Vagina (tissue), 2 donors: ENCODE results near the gene ADCY4. TPM values are rescaled to one million over a fixed set of nuclear protein-coding genes. Genes with fewer than 3 reads are reported as not detected.
A peak's percentile ranks its signal among the peaks of the same experiment; 100 is the strongest.

Source experiments
- DNase-seq, 2 donors: peaks; one replicate each; pipeline ENCODE4 v3.0.0-alpha.2; 2017; ENCODE audit errors: extremely low spot score in 2 of 2
- H3K27ac ChIP-seq: fragments of 200-600 bp; sonication (generic); one replicate; pipeline ENCODE4 v1.5.1; 2019
- H3K27me3 ChIP-seq: fragments of 200-600 bp; sonication (generic); one replicate; pipeline ENCODE4 v1.5.1; 2019
- H3K36me3 ChIP-seq, 2 donors: fragments of 200-600 bp; sonication (generic); one replicate each; pipeline ENCODE4 v1.5.1; 2017 to 2019
- H3K4me1 ChIP-seq: fragments of 200-600 bp; sonication (generic); one replicate; pipeline ENCODE4 v1.5.1; 2019
- H3K4me3 ChIP-seq, 2 donors: fragments of 200-600 bp; sonication (generic); 1 replicate in 1 of 2; 2 replicates in 1 of 2; pipeline ENCODE4 v1.5.1; 2016 to 2019
- H3K9me3 ChIP-seq: fragments of 200-600 bp; sonication (generic); one replicate; pipeline ENCODE4 v1.5.1; 2019
- POLR2A ChIP-seq, 2 donors: fragments of 450-650 bp; IDR thresholded peaks; one replicate each; pipeline ENCODE4 v1.6.1; 2017; ENCODE audit warnings: antibody characterized with exemption in 2 of 2, mild to moderate bottlenecking in 2 of 2, moderate library complexity in 2 of 2
- POLR2AphosphoS5 ChIP-seq, 2 donors: sonication (generic); formaldehyde crosslinking; IDR thresholded peaks; one replicate each; pipeline ENCODE4 v1.9.0; 2017; ENCODE audit warnings: antibody characterized with exemption in 2 of 2, mild to moderate bottlenecking in 2 of 2, low read depth in 1 of 2; ENCODE audit not compliant: insufficient read depth in 1 of 2
- intact Hi-C: fragments of 100-400 bp; cut with DNase I; formaldehyde crosslinking; loops from one replicate; pipeline ENCODE4 v1.15.1; 2023
- total RNA-seq: library from RNA; depleted of rRNA; stranded (reverse); fragments of >200 nt; gene quantifications from one replicate; pipeline ENCODE4 v1.2.3, GENCODE V29; 2016
- TF ChIP-seq, protein P1 (sequence below), 3 experiments: fragments of 450-650 bp in 2 of 3; fragments of 200-600 bp in 1 of 3; sonication (generic) in 1 of 3; IDR thresholded peaks; one replicate each; pipeline ENCODE4 v1.5.1; 2017 to 2019; ENCODE audit warnings: antibody characterized with exemption in 3 of 3, mild to moderate bottlenecking in 2 of 3, moderate library complexity in 2 of 3

The ADCY4 gene
- total RNA-seq, 1 donor from 2014 or later: 32.7 TPM

- Histone ChIP-seq H3K27me3 (no peaks in the 10 kb centered on the region), H3K9me3 (no peaks in the 10 kb centered on the region), H3K27ac (peak overlapping the region; percentile 98), H3K4me3 (peak overlapping the region; percentile 74 to 75), H3K4me1 (peaks cover 58% of the 10 kb centered on the region), H3K36me3 (no peaks in the 10 kb centered on the region)
- peak in 1 of 2 donors; percentile 96 for DNase-seq
- intact Hi-C loops: loop anchor here (2.0 kb wide), 1 partner anchor 64 kb away; no protein-coding TSS in a partner anchor
- TF ChIP-seq POLR2A (IDR thresholded peaks at IDR 0.05) (peak in 1 of 2 donors; percentile 50), POLR2AphosphoS5 (IDR thresholded peaks at IDR 0.05; ENCODE audit: insufficient read depth in 1 of 2, low read depth in 1 of 2) (peak; percentile 61 to 88)
- TF ChIP-seq, protein P1, sequence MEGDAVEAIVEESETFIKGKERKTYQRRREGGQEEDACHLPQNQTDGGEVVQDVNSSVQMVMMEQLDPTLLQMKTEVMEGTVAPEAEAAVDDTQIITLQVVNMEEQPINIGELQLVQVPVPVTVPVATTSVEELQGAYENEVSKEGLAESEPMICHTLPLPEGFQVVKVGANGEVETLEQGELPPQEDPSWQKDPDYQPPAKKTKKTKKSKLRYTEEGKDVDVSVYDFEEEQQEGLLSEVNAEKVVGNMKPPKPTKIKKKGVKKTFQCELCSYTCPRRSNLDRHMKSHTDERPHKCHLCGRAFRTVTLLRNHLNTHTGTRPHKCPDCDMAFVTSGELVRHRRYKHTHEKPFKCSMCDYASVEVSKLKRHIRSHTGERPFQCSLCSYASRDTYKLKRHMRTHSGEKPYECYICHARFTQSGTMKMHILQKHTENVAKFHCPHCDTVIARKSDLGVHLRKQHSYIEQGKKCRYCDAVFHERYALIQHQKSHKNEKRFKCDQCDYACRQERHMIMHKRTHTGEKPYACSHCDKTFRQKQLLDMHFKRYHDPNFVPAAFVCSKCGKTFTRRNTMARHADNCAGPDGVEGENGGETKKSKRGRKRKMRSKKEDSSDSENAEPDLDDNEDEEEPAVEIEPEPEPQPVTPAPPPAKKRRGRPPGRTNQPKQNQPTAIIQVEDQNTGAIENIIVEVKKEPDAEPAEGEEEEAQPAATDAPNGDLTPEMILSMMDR (IDR thresholded peaks at IDR 0.05): no peak
Measured at GRCh38 chr14:24366721-24367513, 32.0 kb upstream of the ADCY4 start.

- intact Hi-C loops: loop anchor here (2.0 kb wide), 1 partner anchor 64 kb away; no protein-coding TSS in a partner anchor
- no peaks in the 10 kb centered on the region for H3K36me3 ChIP-seq
- no peaks in the 10 kb centered on the region for H3K27me3 ChIP-seq
- DNase-seq: no peak
- TF ChIP-seq POLR2A (IDR thresholded peaks at IDR 0.05): no peak
- TF ChIP-seq, protein P1 (IDR thresholded peaks at IDR 0.05): no peak
- peak in 1 of 2 donors; percentile 93 for TF ChIP-seq POLR2AphosphoS5 (IDR thresholded peaks at IDR 0.05; ENCODE audit: insufficient read depth in 1 of 2, low read depth in 1 of 2)
- no peaks in the 10 kb centered on the region for H3K9me3 ChIP-seq
- H3K27ac ChIP-seq: peak overlapping the region; percentile 98
- peaks cover 52% of the 10 kb centered on the region for H3K4me1 ChIP-seq
- H3K4me3 ChIP-seq: peak overlapping the region; percentile 74 to 75
Measured at GRCh38 chr14:24366413-24366720, 31.5 kb upstream of the ADCY4 start.

GRCh38 chr14:24365600-24366412 lies 30.9 kb upstream of the ADCY4 start:
- peak overlapping the region; percentile 74 to 75 for H3K4me3 ChIP-seq
- H3K27me3 ChIP-seq: no peaks in the 10 kb centered on the region
- DNase-seq: peak in 1 of 2 donors; percentile 94
- H3K9me3 ChIP-seq: no peaks in the 10 kb centered on the region
- H3K4me1 ChIP-seq: peaks cover 50% of the 10 kb centered on the region
- peak overlapping the region; percentile 98 for H3K27ac ChIP-seq
- peak in 1 of 2 donors; percentile 15 for TF ChIP-seq POLR2A (IDR thresholded peaks at IDR 0.05)
- peak; percentile 59 to 61 for TF ChIP-seq POLR2AphosphoS5 (IDR thresholded peaks at IDR 0.05; ENCODE audit: insufficient read depth in 1 of 2, low read depth in 1 of 2)
- TF ChIP-seq, protein P1 (IDR thresholded peaks at IDR 0.05): peak; percentile 71 to 88 (median 78)
- intact Hi-C loops: loop anchor here (2.0 kb wide), 1 partner anchor 65 kb away; no protein-coding TSS in a partner anchor
- H3K36me3 ChIP-seq: no peaks in the 10 kb centered on the region

DNA sequence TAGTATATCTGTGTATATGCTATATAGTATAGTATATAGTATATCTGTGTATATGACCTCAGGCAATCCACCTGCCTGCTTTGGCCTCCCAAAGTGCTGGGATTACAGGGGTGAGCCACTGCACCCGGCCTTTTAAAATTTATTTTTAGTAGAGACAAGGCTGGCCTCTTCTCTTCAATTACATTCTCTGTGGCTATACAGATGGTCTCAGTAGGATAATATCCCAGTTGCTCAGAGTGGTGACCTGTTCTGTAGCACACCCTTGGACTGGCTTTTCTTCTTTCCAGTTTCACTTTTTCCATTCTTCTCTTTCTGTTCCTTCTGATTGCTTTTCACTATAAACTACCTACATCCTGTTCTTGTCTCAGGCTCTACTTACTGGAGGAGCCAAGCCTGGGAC lies 30.0 kb upstream of the ADCY4 start:
- Histone ChIP-seq H3K4me3 (no peak overlapping the region), H3K9me3 (no peaks in the 10 kb centered on the region), H3K27ac (peak overlapping the region; percentile 98), H3K4me1 (peaks cover 40% of the 10 kb centered on the region), H3K36me3 (no peaks in the 10 kb centered on the region), H3K27me3 (no peaks in the 10 kb centered on the region)
- TF ChIP-seq POLR2A (IDR thresholded peaks at IDR 0.05) (no peak), POLR2AphosphoS5 (IDR thresholded peaks at IDR 0.05; ENCODE audit: insufficient read depth in 1 of 2, low read depth in 1 of 2) (no peak)
- TF ChIP-seq, protein P1 (IDR thresholded peaks at IDR 0.05): no peak
- DNase-seq: no peak
- intact Hi-C loops: no loop called here
